Ectodermal cell (in vitro differentiated cells): ENCODE results near the gene NCOA6.

Experiments used
- H3K27ac ChIP-seq: 2 replicates; pipeline ENCODE4 v1.7.0; 2013; ENCODE audit warnings: mild to moderate bottlenecking, low read depth, low read length; ENCODE audit not compliant: insufficient read depth, poor library complexity, severe bottlenecking
- H3K27me3 ChIP-seq: 2 replicates; pipeline ENCODE4 v1.7.0; 2013; ENCODE audit warnings: mild to moderate bottlenecking, low read length; ENCODE audit not compliant: insufficient read depth, control insufficient read depth, poor library complexity, severe bottlenecking
- H3K36me3 ChIP-seq: one replicate; pipeline ENCODE4 v1.7.0; 2013; ENCODE audit warnings: low read length; ENCODE audit not compliant: control insufficient read depth, insufficient read depth
- H3K4me1 ChIP-seq: one replicate; pipeline ENCODE4 v1.7.0; 2013; ENCODE audit warnings: low read length; ENCODE audit not compliant: control insufficient read depth, insufficient read depth
- H3K4me3 ChIP-seq: 2 replicates; pipeline ENCODE4 v1.7.0; 2013; ENCODE audit warnings: low read depth, low read length, control low read depth; ENCODE audit not compliant: insufficient read depth
- H3K9me3 ChIP-seq: 2 replicates; pipeline ENCODE4 v1.7.0; 2013; ENCODE audit warnings: mild to moderate bottlenecking, low read length, moderate library complexity; ENCODE audit not compliant: control insufficient read depth
- WGBS, 2 experiments: methylation state at CpG; one replicate each; pipeline ENCODE4 v1.1.7; 2013; ENCODE audit warnings: missing lambda C conversion rate in 2 of 2; 5-methylcytosine and 5-hydroxymethylcytosine counted together

The NCOA6 gene

GRCh38 chr20:34713194-34713943 is 112.1 kb downstream of the NCOA6 start:
- Histone ChIP-seq H3K4me3 (no peak overlapping the region), H3K4me1 (no peaks in the 10 kb centered on the region), H3K9me3 (no peaks in the 10 kb centered on the region), H3K27me3 (peaks cover 29% of the 10 kb centered on the region), H3K27ac (no peak overlapping the region), H3K36me3 (no peaks in the 10 kb centered on the region)
- WGBS, 2 experiments: 96 to 100% methylated on average over 1 of the region's 1 CpG

GRCh38 chr20:34712525-34713192 is 112.8 kb downstream of the NCOA6 start:
- no peak overlapping the region for H3K27ac ChIP-seq
- H3K4me1 ChIP-seq: no peaks in the 10 kb centered on the region
- WGBS, 2 experiments: 91 to 92% methylated on average over 5 of the region's 5 CpGs

GRCh38 chr20:34711813-34712430 is 113.5 kb downstream of the NCOA6 start:
- Histone ChIP-seq H3K9me3 (no peaks in the 10 kb centered on the region), H3K27me3 (peaks cover 43% of the 10 kb centered on the region), H3K36me3 (no peaks in the 10 kb centered on the region), H3K27ac (no peak overlapping the region), H3K4me3 (no peak overlapping the region), H3K4me1 (no peaks in the 10 kb centered on the region)
- WGBS, 2 experiments: 86 to 93% methylated on average over 3 of the region's 3 CpGs

More at GRCh38 chr20:34712525-34713192, 112.8 kb downstream of the NCOA6 start:
- Histone ChIP-seq H3K36me3 (no peaks in the 10 kb centered on the region), H3K9me3 (no peaks in the 10 kb centered on the region), H3K4me3 (no peak overlapping the region), H3K27me3 (peaks cover 36% of the 10 kb centered on the region)

GRCh38 chr20:34710861-34711574 is 114.4 kb downstream of the NCOA6 start:
- 88 to 89% methylated on average over 9 of the region's 9 CpGs for WGBS, 2 experiments

GRCh38 chr20:34710568-34710839 is 114.9 kb downstream of the NCOA6 start:
- H3K4me1 ChIP-seq: no peaks in the 10 kb centered on the region
- H3K27ac ChIP-seq: no peak overlapping the region
- H3K4me3 ChIP-seq: peak overlapping the region; percentile 66
- H3K27me3 ChIP-seq: peaks cover 47% of the 10 kb centered on the region
- H3K36me3 ChIP-seq: no peaks in the 10 kb centered on the region
- H3K9me3 ChIP-seq: no peaks in the 10 kb centered on the region

More at GRCh38 chr20:34710861-34711574, 114.4 kb downstream of the NCOA6 start:
- H3K27ac ChIP-seq: no peak overlapping the region
- H3K36me3 ChIP-seq: no peaks in the 10 kb centered on the region
- H3K9me3 ChIP-seq: no peaks in the 10 kb centered on the region
- H3K27me3 ChIP-seq: peaks cover 43% of the 10 kb centered on the region
- H3K4me1 ChIP-seq: no peaks in the 10 kb centered on the region
- H3K4me3 ChIP-seq: no peak overlapping the region

GRCh38 chr20:34709831-34710567 is 115.5 kb downstream of the NCOA6 start:
- Histone ChIP-seq H3K27me3 (peaks cover 52% of the 10 kb centered on the region), H3K27ac (no peak overlapping the region), H3K9me3 (no peaks in the 10 kb centered on the region), H3K36me3 (no peaks in the 10 kb centered on the region), H3K4me1 (peaks cover 4% of the 10 kb centered on the region), H3K4me3 (peak overlapping the region; percentile 66)
- WGBS, 2 experiments: 3 to 4% methylated on average over 61 of the region's 61 CpGs

GRCh38 chr20:34709044-34709830 is 116.2 kb downstream of the NCOA6 start:
- H3K4me3 ChIP-seq: peak overlapping the region; percentile 66
- peaks cover 54% of the 10 kb centered on the region for H3K27me3 ChIP-seq
- H3K36me3 ChIP-seq: no peaks in the 10 kb centered on the region
- H3K27ac ChIP-seq: no peak overlapping the region
- WGBS, 2 experiments: 0 to 1% methylated on average over 63 to 64 of the region's 64 CpGs
- peaks cover 6% of the 10 kb centered on the region for H3K4me1 ChIP-seq
- H3K9me3 ChIP-seq: no peaks in the 10 kb centered on the region

GRCh38 chr20:34708621-34709043 is 116.8 kb downstream of the NCOA6 start:
- H3K27me3 ChIP-seq: peaks cover 59% of the 10 kb centered on the region
- no peaks in the 10 kb centered on the region for H3K9me3 ChIP-seq
- no peaks in the 10 kb centered on the region for H3K36me3 ChIP-seq
- H3K27ac ChIP-seq: no peak overlapping the region
- H3K4me1 ChIP-seq: peaks cover 7% of the 10 kb centered on the region
- 4 to 5% methylated on average over 22 of the region's 22 CpGs for WGBS, 2 experiments
- H3K4me3 ChIP-seq: peak overlapping the region; percentile 66
